Neural cell (in vitro differentiated cells): Measurements from ENCODE around the gene TXNDC16. TPM values are rescaled to one million over a fixed set of nuclear protein-coding genes. Genes with fewer than 3 reads are reported as not detected.
"Not testable (repeated sequence)": the region's sequence is repeated elsewhere in the genome, so short reads cannot be mapped to it uniquely, and the experiment has no call there.

Source experiments
- H2AFZ ChIP-seq: fragments of 200-600, 300-800 bp; sonication (generic), shearing (Covaris generic); 2 replicates; pipeline ENCODE4 v1.6.0; 2014; ENCODE audit warnings: low read depth, mild to moderate bottlenecking, antibody characterized with exemption, low read length, moderate library complexity
- H3F3A ChIP-seq: fragments of 200-600 bp; shearing (Covaris generic); 2 replicates; pipeline ENCODE4 v1.6.1; 2016; ENCODE audit warnings: mild to moderate bottlenecking, moderate library complexity, mixed read lengths, antibody characterized with exemption, low read length; ENCODE audit not compliant: insufficient read depth, poor library complexity, severe bottlenecking
- H3K27ac ChIP-seq: fragments of 200-600, 300-800 bp; sonication (generic), shearing (Covaris generic); 2 replicates; pipeline ENCODE4 v1.5.1; 2014; ENCODE audit warnings: mild to moderate bottlenecking, low read length, moderate library complexity
- H3K27me3 ChIP-seq: fragments of 300-800, 200-600 bp; sonication (generic), shearing (Covaris generic); 2 replicates; pipeline ENCODE4 v1.6.0; 2014; ENCODE audit warnings: mild to moderate bottlenecking, low read depth, low read length, moderate library complexity; ENCODE audit not compliant: insufficient read depth
- H3K36me3 ChIP-seq: fragments of 300-800, 200-600 bp; sonication (generic), shearing (Covaris generic); 2 replicates; pipeline ENCODE4 v1.5.1; 2014; ENCODE audit warnings: mild to moderate bottlenecking, antibody characterized with exemption, low read length, moderate library complexity; ENCODE audit not compliant: insufficient read depth
- H3K4me2 ChIP-seq: fragments of 300-800, 200-600 bp; sonication (generic), shearing (Covaris generic); 2 replicates; pipeline ENCODE4 v1.6.0; 2014; ENCODE audit warnings: mild to moderate bottlenecking, low read length
- H3K4me3 ChIP-seq: fragments of 300-800, 200-600 bp; sonication (generic), shearing (Covaris generic); 2 replicates; pipeline ENCODE4 v1.5.1; 2014; ENCODE audit warnings: mild to moderate bottlenecking, low read length, moderate library complexity
- H3K79me2 ChIP-seq: fragments of 200-600 bp; shearing (Covaris generic); replicated peaks from 2 replicates; pipeline ENCODE4 v1.6.0; 2014; ENCODE audit warnings: mild to moderate bottlenecking, low read length, moderate library complexity; ENCODE audit not compliant: insufficient read depth
- H3K9ac ChIP-seq: fragments of 300-800, 200-600 bp; sonication (generic), shearing (Covaris generic); 2 replicates; pipeline ENCODE4 v1.6.1; 2016; ENCODE audit warnings: mild to moderate bottlenecking, low read length, mixed read lengths
- H3K9me2 ChIP-seq: fragments of 200-600 bp; shearing (Covaris generic); 2 replicates; pipeline ENCODE4 v1.6.1; 2016; ENCODE audit warnings: mild to moderate bottlenecking, low read length, mixed read lengths; ENCODE audit not compliant: insufficient read depth
- H3K9me3 ChIP-seq: fragments of 200-600, 300-800 bp; sonication (generic), shearing (Covaris generic); 2 replicates; pipeline ENCODE4 v1.6.1; 2016; ENCODE audit warnings: mild to moderate bottlenecking, mixed run types, low read length, moderate library complexity, mixed read lengths
- H4K20me1 ChIP-seq: fragments of 200-600 bp; shearing (Covaris generic); 2 replicates; pipeline ENCODE4 v1.6.1; 2016; ENCODE audit warnings: mild to moderate bottlenecking, mixed run types; ENCODE audit not compliant: insufficient read depth
- EP300 ChIP-seq: fragments of 450-650 bp; conservative IDR thresholded peaks from 2 replicates; pipeline ENCODE4 v1.6.1; 2014; ENCODE audit warnings: antibody characterized with exemption, mild to moderate bottlenecking, moderate library complexity; ENCODE audit not compliant: poor library complexity, severe bottlenecking
- EZH2 ChIP-seq: fragments of 200-600, 300-800 bp; shearing (Covaris generic), sonication (generic); IDR thresholded peaks from 2 replicates; pipeline ENCODE4 v1.6.1; 2014; ENCODE audit warnings: antibody characterized with exemption, low read length, borderline replicate concordance, mild to moderate bottlenecking; ENCODE audit not compliant: insufficient read depth, poor library complexity, severe bottlenecking
- MXI1 ChIP-seq: fragments of 450-650 bp; conservative IDR thresholded peaks from 2 replicates; pipeline ENCODE4 v1.6.1; 2014; ENCODE audit warnings: antibody characterized with exemption, mild to moderate bottlenecking; ENCODE audit not compliant: poor library complexity, severe bottlenecking
- POLR2AphosphoS5 ChIP-seq: IDR thresholded peaks from 2 replicates; pipeline ENCODE4 v1.6.1; 2012
- RAD21 ChIP-seq: fragments of 450-650 bp; conservative IDR thresholded peaks from 2 replicates; pipeline ENCODE4 v1.6.1; 2014; ENCODE audit warnings: antibody characterized with exemption, mild to moderate bottlenecking, moderate library complexity
- SMC3 ChIP-seq: fragments of 450-650 bp; conservative IDR thresholded peaks from 2 replicates; pipeline ENCODE4 v1.6.1; 2014; ENCODE audit warnings: antibody characterized with exemption, mild to moderate bottlenecking, moderate library complexity; ENCODE audit not compliant: poor library complexity
- TAF1 ChIP-seq: IDR thresholded peaks from 2 replicates; pipeline ENCODE4 v1.6.1; 2012; ENCODE audit warnings: low read depth
- polyA plus RNA-seq: library from polyadenylated mRNA; depleted of rRNA; stranded (reverse); fragments of >200 nt; gene quantifications from 2 replicates; pipeline ENCODE4 v1.2.3, GENCODE V29; 2014
- TF ChIP-seq, protein P1 (sequence below): fragments of 450-650 bp; IDR thresholded peaks from 2 replicates; pipeline ENCODE4 v1.5.1; 2014; ENCODE audit warnings: antibody characterized with exemption, mild to moderate bottlenecking, moderate library complexity; ENCODE audit not compliant: poor library complexity, severe bottlenecking
- TF ChIP-seq, protein P2 (sequence below): IDR thresholded peaks from 2 replicates; pipeline ENCODE4 v1.6.1; 2012; ENCODE audit warnings: borderline replicate concordance

TXNDC16 gene
- polyA plus RNA-seq, 1 donor from 2014 or later = 58.4 TPM

DNA sequence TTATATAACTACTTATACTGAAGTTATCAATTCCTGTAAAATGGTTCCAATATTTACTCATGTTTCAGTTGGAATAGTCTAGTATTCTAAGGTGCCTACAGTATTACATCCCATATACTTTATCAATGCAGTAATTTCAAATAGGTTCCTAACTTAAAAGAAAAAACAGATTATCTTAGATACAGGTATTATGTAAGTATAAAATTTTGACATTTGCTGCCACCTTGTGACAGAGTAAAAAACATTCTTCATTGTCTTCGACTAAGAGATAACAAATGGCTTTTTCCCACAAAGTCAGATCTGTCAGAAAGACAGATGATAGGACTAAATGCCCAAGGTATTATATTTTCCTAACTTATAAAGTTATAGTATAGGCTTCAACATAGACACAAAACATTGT lies 78.7 kb downstream of the TXNDC16 start:
- H3K27me3 ChIP-seq = no peaks in the 10 kb centered on the region
- TF ChIP-seq EZH2 = no peak
- no peak for TF ChIP-seq EP300
- TF ChIP-seq, protein P1, sequence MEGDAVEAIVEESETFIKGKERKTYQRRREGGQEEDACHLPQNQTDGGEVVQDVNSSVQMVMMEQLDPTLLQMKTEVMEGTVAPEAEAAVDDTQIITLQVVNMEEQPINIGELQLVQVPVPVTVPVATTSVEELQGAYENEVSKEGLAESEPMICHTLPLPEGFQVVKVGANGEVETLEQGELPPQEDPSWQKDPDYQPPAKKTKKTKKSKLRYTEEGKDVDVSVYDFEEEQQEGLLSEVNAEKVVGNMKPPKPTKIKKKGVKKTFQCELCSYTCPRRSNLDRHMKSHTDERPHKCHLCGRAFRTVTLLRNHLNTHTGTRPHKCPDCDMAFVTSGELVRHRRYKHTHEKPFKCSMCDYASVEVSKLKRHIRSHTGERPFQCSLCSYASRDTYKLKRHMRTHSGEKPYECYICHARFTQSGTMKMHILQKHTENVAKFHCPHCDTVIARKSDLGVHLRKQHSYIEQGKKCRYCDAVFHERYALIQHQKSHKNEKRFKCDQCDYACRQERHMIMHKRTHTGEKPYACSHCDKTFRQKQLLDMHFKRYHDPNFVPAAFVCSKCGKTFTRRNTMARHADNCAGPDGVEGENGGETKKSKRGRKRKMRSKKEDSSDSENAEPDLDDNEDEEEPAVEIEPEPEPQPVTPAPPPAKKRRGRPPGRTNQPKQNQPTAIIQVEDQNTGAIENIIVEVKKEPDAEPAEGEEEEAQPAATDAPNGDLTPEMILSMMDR = peak; percentile 64
- TF ChIP-seq MXI1 = no peak
- no peak for TF ChIP-seq POLR2AphosphoS5
- peak; percentile 75 for TF ChIP-seq SMC3
- TF ChIP-seq TAF1 = no peak
- TF ChIP-seq RAD21 = peak; percentile 69
- TF ChIP-seq, protein P2, sequence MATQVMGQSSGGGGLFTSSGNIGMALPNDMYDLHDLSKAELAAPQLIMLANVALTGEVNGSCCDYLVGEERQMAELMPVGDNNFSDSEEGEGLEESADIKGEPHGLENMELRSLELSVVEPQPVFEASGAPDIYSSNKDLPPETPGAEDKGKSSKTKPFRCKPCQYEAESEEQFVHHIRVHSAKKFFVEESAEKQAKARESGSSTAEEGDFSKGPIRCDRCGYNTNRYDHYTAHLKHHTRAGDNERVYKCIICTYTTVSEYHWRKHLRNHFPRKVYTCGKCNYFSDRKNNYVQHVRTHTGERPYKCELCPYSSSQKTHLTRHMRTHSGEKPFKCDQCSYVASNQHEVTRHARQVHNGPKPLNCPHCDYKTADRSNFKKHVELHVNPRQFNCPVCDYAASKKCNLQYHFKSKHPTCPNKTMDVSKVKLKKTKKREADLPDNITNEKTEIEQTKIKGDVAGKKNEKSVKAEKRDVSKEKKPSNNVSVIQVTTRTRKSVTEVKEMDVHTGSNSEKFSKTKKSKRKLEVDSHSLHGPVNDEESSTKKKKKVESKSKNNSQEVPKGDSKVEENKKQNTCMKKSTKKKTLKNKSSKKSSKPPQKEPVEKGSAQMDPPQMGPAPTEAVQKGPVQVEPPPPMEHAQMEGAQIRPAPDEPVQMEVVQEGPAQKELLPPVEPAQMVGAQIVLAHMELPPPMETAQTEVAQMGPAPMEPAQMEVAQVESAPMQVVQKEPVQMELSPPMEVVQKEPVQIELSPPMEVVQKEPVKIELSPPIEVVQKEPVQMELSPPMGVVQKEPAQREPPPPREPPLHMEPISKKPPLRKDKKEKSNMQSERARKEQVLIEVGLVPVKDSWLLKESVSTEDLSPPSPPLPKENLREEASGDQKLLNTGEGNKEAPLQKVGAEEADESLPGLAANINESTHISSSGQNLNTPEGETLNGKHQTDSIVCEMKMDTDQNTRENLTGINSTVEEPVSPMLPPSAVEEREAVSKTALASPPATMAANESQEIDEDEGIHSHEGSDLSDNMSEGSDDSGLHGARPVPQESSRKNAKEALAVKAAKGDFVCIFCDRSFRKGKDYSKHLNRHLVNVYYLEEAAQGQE = no peak
- no peaks in the 10 kb centered on the region for H3K9me3 ChIP-seq

DNA sequence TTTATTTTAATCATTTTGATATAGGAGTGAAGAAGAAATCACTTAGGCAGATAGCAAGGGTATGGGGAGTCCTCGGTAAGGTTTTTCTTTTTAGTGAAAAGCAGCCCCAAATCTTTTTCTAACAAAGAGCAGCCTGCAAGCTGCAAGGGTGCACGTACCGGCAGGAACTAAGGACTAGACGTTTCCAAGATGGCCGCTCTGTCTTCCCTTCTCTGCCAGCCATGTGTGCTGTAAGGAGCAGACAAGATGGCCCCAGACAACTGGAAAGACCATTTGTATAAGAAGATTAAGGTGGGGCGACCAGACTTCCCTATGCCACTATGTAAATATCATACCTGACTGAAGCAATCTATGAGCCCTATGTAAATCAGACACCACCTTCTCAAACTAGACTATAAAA lies 79.6 kb downstream of the TXNDC16 start:
- no peak overlapping the region for H3K4me2 ChIP-seq
- no peak overlapping the region for H3K9ac ChIP-seq
- no peaks in the 10 kb centered on the region for H3K9me3 ChIP-seq
- H3K4me3 ChIP-seq = no peak overlapping the region
- H3K36me3 ChIP-seq = no peaks in the 10 kb centered on the region
- H2AFZ ChIP-seq = no peak overlapping the region
- H3K27ac ChIP-seq = no peak overlapping the region
- no peaks in the 10 kb centered on the region for H3F3A ChIP-seq
- no peaks in the 10 kb centered on the region for H4K20me1 ChIP-seq
- no peaks in the 10 kb centered on the region for H3K9me2 ChIP-seq
- no peaks in the 10 kb centered on the region for H3K79me2 ChIP-seq
- no peaks in the 10 kb centered on the region for H3K27me3 ChIP-seq
- TF ChIP-seq, protein P2 = no peak
- TF ChIP-seq TAF1 = no peak

More for the DNA sequence above, 78.7 kb downstream of the TXNDC16 start:
- no peaks in the 10 kb centered on the region for H4K20me1 ChIP-seq
- H3K79me2 ChIP-seq = no peaks in the 10 kb centered on the region
- no peak overlapping the region for H3K4me2 ChIP-seq
- H3K9ac ChIP-seq = no peak overlapping the region
- no peaks in the 10 kb centered on the region for H3K36me3 ChIP-seq
- H3K9me2 ChIP-seq = no peaks in the 10 kb centered on the region
- no peaks in the 10 kb centered on the region for H3F3A ChIP-seq
- H2AFZ ChIP-seq = no peak overlapping the region
- no peak overlapping the region for H3K4me3 ChIP-seq
- no peak overlapping the region for H3K27ac ChIP-seq

DNA sequence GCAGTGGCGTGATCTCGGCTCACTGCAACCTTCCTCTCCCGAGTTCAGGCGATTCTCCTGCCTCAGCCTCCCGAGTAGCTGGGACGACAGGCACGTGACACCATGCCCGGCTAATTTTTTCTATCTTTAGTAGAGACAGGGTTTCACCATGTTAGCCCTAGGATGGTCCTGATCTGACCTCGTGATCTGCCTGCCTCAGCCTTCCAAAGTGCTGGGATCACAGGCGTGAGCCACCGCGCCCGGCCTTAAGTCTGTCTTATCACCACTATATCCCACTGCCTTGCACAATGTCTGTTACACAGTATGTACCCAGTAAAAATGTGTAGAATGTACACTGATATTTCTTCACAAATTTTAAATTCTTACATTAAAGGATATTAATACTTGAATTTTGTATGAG lies 80.1 kb downstream of the TXNDC16 start:
- H3K9ac ChIP-seq, H4K20me1 ChIP-seq, H2AFZ ChIP-seq, H3K36me3 ChIP-seq, H3K27me3 ChIP-seq, H3K4me2 ChIP-seq, H3K79me2 ChIP-seq, H3K9me2 ChIP-seq, H3F3A ChIP-seq, H3K27ac ChIP-seq, H3K4me3 ChIP-seq, H3K9me3 ChIP-seq: not testable (repeated sequence)
